HG03354 (cell line): ENCODE results near the gene SKI.

Experiments
- ATAC-seq: cut with Tn5 transposase; IDR thresholded peaks from one replicate; pipeline ENCODE4 v1.9.1; 2021; ENCODE audit warnings: mild to moderate bottlenecking; ENCODE audit not compliant: unreplicated experiment, poor library complexity, severe bottlenecking

SKI gene

GRCh38 chr1:2271841-2272655 lies 43.9 kb downstream of the SKI start:
- no peak for ATAC-seq

- no peak for ATAC-seq
Measured at GRCh38 chr1:2272686-2273400, 44.7 kb downstream of the SKI start.

GRCh38 chr1:2273401-2274090 lies 45.4 kb downstream of the SKI start:
- ATAC-seq = no peak

- ATAC-seq = no peak
Measured at GRCh38 chr1:2274231-2274928, 46.3 kb downstream of the SKI start.

GRCh38 chr1:2274929-2275475 lies 46.9 kb downstream of the SKI start:
- no peak for ATAC-seq

- ATAC-seq = no peak
Measured at GRCh38 chr1:2275796-2276536, 47.8 kb downstream of the SKI start.

- ATAC-seq = no peak
Measured at GRCh38 chr1:2276803-2277580, 48.9 kb downstream of the SKI start.

- ATAC-seq = no peak
Measured at GRCh38 chr1:2277741-2278488, 49.8 kb downstream of the SKI start.

GRCh38 chr1:2278591-2279209 lies 50.6 kb downstream of the SKI start:
- no peak for ATAC-seq

GRCh38 chr1:2279210-2279639 lies 51.1 kb downstream of the SKI start:
- no peak for ATAC-seq

- ATAC-seq = no peak
Measured at GRCh38 chr1:2279817-2280216, 51.7 kb downstream of the SKI start.

GRCh38 chr1:2282556-2283270 lies 54.6 kb downstream of the SKI start:
- no peak for ATAC-seq

- ATAC-seq = no peak
Measured at GRCh38 chr1:2283371-2283990, 55.4 kb downstream of the SKI start.

- ATAC-seq = no peak
Measured at GRCh38 chr1:2283991-2284895, 56.1 kb downstream of the SKI start.

- ATAC-seq = no peak
Measured at GRCh38 chr1:2284932-2285331, 56.8 kb downstream of the SKI start.
